ENCODE measurements around the gene PPP1R14B.

DNA sequence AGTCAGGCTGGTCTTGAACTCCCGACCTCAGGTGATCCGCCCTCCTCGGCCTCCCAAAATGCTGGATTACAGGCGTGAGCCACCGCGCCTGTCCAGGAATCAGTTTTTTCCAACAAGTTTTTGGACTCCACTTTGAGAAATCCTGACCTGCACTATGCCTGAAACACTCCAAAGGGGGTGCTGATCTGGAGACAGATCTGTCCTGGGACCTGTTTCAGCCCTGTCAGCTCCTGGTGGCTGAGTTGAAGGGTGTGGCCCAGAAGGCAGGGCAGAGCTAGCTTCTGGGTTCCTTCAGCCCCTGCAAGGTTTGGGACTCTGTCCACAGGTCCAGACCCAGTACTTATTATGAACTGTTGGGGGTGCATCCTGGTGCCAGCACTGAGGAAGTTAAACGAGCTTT, 15.2 kb downstream of the PPP1R14B start:
- TF ChIP-seq POLR2AphosphoS5 (IDR thresholded peaks at IDR 0.05) (no peak), POLR2A (IDR thresholded peaks at IDR 0.05) (no peak)
- TF ChIP-seq, protein P1, sequence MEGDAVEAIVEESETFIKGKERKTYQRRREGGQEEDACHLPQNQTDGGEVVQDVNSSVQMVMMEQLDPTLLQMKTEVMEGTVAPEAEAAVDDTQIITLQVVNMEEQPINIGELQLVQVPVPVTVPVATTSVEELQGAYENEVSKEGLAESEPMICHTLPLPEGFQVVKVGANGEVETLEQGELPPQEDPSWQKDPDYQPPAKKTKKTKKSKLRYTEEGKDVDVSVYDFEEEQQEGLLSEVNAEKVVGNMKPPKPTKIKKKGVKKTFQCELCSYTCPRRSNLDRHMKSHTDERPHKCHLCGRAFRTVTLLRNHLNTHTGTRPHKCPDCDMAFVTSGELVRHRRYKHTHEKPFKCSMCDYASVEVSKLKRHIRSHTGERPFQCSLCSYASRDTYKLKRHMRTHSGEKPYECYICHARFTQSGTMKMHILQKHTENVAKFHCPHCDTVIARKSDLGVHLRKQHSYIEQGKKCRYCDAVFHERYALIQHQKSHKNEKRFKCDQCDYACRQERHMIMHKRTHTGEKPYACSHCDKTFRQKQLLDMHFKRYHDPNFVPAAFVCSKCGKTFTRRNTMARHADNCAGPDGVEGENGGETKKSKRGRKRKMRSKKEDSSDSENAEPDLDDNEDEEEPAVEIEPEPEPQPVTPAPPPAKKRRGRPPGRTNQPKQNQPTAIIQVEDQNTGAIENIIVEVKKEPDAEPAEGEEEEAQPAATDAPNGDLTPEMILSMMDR (IDR thresholded peaks at IDR 0.05), result no peak
